Activated naive CD4-positive, alpha-beta T cell treated with Interleukin-2 at 50 U/mL for 16 hours (primary cell): Measurements from ENCODE around the gene TSPAN32.

Source experiments
- DNase-seq: peaks from one replicate; pipeline ENCODE4 v3.0.0-alpha.2; 2020

Gene TSPAN32

GRCh38 chr11:2289350-2289749 lies 12.5 kb upstream of the TSPAN32 start:
- no peak for DNase-seq

GRCh38 chr11:2289859-2290258 lies 12.0 kb upstream of the TSPAN32 start:
- DNase-seq = no peak

GRCh38 chr11:2290351-2290841 lies 11.4 kb upstream of the TSPAN32 start:
- DNase-seq = no peak

DNA sequence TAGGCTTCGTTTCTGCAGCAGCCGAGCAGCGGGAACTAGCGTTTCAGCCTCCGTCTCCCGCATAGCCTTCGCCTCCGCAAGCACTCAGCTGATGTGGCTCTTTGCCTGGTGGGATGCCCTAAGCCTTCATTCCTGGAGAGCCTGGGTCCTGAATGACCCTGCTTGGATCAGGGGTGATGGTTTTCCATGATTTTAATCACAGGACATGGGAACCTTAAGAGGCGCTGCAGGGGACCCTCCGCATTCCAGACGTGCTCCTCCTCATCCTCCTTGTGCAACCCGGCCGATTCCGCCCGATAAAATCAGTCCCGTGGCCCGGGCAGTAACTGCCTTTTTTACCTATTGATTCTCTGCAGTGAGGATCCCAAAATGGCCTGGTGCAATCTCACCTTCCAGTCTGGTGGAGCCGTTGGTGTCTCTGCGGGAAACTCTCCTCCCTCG lies 8.3 kb upstream of the TSPAN32 start:
- DNase-seq = no peak

DNA sequence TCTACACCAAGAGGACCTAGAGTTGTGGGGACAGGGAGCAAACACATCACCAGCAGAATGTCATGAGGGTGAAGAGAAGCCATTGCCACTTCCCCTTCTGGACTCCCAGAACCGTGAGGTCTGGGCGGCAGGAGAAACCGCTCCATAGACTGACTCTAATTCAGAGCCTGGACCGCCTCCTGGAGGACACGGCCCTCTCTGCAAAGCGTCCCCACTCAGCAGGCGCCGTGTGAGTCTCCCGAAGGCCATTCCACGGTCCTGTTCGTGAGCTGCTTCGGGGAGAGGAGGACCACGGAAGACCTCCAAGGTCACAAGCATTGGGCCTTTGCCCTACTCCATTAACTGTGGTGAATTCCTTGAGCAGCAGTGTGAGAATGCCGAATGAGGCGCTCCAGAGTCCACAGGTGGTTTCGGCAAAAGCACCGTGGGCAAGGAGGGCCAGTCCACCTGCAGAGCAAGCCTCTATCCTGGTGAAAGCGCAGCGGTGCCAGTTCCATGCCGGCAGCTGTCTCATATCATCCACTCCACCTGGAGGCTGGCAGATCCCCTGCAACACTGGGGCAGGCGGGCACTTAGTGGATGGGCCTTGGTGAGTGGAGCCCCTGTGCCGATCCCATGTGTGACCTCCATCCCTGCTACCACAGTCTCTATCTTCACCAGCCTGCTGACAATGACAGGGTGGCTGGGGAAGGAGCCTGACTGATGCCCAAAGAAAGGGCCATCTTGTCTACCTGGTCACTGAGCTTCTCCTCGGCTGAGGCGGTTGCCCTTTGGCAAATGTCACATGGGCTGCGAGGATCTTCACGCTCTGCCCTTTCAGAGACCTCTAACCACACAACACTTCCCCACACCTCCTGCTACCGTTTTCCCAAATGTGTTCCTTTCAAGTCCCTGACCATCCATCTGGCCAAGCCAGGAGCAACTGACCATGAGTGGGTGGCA lies 7.6 kb upstream of the TSPAN32 start:
- DNase-seq = peak; percentile 1

- DNase-seq = no peak
These were observed 6.9 kb upstream of the TSPAN32 start for GRCh38 chr11:2294926-2295290.

DNA sequence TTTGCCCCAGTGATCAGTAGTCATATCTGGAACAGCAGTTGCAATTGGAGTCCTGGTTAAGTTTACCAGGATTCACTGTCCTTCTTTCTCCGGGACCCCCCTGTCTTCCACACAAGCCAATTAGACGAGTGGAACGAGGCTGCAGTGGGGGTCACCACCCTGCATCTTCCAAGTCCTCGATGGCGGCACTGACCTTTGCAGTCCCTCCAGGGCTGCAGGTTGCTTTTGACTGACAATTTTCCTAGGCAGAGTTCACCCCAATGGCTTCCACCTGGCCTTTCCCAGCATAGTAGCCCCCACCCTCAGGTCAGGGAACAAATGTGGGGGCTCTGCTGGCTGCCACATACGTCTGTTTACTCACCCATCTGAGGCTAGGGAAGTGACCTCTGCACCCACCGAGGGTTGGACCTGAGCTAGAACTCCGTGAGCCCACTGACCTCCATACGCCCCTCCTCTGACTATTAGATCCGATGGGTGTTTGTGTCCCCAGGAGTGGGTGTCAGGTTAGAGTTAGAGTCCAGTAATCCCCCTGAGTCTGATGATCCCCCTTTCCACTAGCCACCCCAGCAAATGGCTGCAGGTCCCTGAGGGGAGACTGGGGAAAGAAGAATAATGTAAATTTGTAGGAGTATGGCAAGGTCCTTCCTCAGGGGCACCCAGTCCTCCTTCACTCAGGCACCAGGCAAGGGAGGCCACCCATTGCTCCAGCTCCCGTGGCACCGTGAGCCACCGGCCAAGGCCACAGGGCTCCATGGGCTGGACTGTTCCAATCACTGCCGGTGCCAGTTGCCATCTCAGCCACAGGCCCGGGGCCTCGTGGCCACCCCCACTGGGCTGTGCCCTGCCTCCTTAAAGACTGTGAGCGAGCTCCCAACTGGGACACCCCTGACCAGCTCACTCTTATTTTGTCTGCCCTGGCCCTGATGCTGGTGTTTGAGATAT lies 5.6 kb upstream of the TSPAN32 start:
- DNase-seq = no peak

DNA sequence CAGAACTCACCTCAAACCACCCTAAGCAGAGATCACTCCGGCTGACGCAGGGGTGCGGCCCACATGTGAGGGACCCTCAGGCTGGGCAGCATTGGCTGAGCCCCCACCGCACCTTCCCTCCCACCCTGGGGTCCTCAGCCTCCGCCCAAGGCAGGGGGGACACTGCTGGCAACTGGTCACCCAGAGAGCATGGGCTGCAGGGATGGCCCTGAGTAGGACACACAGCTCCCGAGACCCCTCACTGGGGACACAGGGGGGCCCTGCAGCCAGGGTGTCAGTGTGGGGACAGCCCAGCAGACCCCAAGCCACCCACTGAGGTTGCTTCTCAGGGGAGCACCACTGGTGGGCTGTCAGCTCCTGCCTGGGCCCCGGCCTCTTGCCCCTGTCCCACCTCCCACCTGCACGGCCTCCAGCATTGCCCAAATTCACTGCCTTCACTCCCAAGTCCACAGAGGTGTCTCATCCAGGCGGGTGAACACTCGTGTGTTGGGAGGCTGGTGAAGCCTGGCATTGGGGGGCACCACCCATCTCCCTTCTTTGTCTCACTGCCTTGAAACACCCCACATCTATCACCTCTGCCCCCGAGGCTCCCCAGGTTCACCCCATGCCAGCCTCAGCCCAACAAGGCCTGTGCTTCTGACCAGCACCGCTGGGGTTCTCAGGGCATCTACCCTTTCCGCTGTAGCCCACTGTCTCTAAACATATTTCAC lies 4.7 kb upstream of the TSPAN32 start:
- DNase-seq = no peak

- no peak for DNase-seq
These were observed 4.2 kb upstream of the TSPAN32 start for GRCh38 chr11:2297623-2298030.

GRCh38 chr11:2298131-2298794 lies 3.5 kb upstream of the TSPAN32 start:
- no peak for DNase-seq

GRCh38 chr11:2298795-2299761 lies 2.7 kb upstream of the TSPAN32 start:
- DNase-seq = peak; percentile 34

GRCh38 chr11:2299773-2300172 lies 2.0 kb upstream of the TSPAN32 start:
- DNase-seq = no peak

DNA sequence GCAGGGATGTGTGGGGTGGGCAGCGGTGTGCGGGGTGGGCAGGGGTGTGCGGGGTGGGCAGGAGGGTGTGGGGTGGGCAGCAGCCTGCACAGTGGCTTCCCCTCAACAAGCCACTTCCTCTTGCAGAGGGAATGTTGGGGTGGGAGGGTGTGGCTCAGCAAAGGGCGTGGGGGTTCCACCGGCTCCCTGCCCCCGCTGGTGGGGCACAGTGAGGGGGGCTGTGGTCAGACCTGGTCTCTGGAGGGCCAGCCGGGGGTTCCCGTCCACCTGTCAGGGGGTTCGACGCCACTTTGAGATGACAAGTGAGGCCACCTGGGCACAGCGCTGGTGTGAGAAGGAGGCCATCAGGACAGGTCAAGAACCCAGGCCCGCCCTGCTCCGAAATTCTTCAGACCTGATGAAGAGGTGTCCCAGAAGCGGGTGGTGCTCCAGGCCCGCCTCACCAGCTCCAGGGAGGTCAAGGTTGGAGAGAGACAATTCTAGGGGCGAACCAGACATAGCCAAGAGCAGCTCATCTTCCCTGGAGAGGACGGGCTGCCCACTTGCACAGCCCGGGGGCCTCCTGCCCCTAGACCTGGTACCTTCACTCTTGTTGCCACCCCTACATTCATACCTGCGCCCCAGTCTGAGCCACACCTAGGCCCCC lies 1.4 kb upstream of the TSPAN32 start:
- no peak for DNase-seq

- peak; percentile 29 for DNase-seq
These were observed 730 bp upstream of the TSPAN32 start for GRCh38 chr11:2300936-2301630.

DNA sequence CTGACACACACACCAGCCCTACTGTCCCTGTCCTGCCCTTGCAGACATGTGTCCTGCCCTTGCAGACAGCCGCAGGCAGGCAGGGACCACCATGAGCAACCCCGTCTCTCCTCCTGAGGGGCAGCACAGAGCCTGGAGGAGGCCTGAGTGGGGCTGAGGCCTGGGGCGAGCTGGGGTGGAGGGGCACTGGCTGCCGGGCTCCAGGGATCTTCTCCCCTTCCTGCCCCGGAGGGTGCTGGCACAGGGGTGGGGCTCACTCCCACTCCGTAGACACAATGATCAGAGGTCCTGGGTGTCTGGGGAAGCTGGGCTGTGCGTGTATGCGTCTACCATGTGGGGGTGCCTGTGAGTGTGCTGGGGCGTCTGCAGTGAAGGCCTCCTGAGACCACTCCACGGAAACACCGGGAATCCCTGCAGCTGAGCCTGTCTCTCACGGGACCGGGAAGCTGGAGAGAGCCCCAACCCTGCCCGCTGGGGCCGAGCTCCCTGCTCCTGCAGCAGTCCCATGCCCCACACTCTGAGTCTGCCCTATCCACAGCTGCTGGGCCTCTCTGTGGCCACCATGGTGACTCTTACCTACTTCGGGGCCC lies 588 bp downstream of the TSPAN32 start:
- DNase-seq = peak; percentile 29

- DNase-seq = no peak
These were observed 1.2 kb downstream of the TSPAN32 start for GRCh38 chr11:2302896-2303626.

- no peak for DNase-seq
These were observed 2.1 kb downstream of the TSPAN32 start for GRCh38 chr11:2303627-2304505.
